Measurements from ENCODE around the gene ATP6V1B1. TPM values are rescaled to one million over a fixed set of nuclear protein-coding genes. Genes with fewer than 3 reads are reported as not detected.

Gene ATP6V1B1
- polyA plus RNA-seq, 1 donor (not counting 4 experiments of a cell fraction or from before 2014, with no cell fraction given), result not detected

DNA sequence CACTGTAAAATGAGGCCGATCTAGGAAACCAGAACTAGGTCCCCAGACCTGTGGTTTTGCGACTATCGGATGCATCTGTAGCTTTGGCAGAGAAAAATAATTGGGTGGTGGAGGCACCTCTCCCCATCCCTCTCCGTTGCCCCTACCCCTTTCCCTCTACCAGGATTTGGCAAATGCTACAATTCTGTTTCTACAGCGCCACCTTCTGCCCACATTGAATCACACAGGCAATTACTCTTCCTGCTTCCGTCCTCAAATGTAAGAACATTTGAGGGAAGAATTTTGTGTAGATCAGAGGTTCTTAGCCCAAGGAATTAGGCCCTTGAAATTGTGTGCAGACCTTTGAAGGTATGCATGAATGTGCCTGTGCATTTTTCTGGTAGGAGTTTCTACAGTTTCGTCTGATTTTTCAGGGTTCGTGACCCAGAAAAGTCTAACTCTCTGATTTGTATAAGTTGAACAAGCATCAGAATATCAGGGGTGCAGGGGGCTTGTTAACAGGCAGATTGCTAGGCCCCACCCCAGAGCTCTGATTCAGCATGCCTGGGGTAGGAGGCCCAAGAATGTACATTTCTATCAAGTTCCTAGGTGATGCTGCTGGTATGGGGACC, 11.2 kb downstream of the ATP6V1B1 start:
- Histone ChIP-seq H2AFZ (ENCODE audit: control insufficient read depth, low read length) (no peak overlapping the region), H3K27ac (ENCODE audit: control insufficient read depth, insufficient read depth, low read length) (no peak overlapping the region), H3K4me2 (ENCODE audit: control insufficient read depth, extremely low read depth, insufficient read depth, low read depth, low read length) (no peak overlapping the region), H3K4me3 (ENCODE audit: control insufficient read depth in 2 of 3, extremely low read depth in 1 of 3, insufficient read depth in 2 of 3, low read depth in 1 of 3, low read length in 3 of 3) (no peak overlapping the region), H4K20me1 (ENCODE audit: control insufficient read depth, extremely low read depth, insufficient read depth, low read length) (no peaks in the 10 kb centered on the region), H3K9me1 (ENCODE audit: control insufficient read depth, extremely low read depth, insufficient read depth, low read length) (no peaks in the 10 kb centered on the region), H3K9me3 (ENCODE audit: control insufficient read depth, low read depth, low read length) (no peaks in the 10 kb centered on the region), H3K27me3 (ENCODE audit: control insufficient read depth, extremely low read depth, insufficient read depth, low read length) (peaks cover 8% of the 10 kb centered on the region), H3K79me2 (ENCODE audit: control insufficient read depth, insufficient read depth, low read length) (no peaks in the 10 kb centered on the region), H3K4me1 (ENCODE audit: control insufficient read depth, extremely low read depth, insufficient read depth, low read length) (peaks cover 15% of the 10 kb centered on the region), H3K36me3 (ENCODE audit: control insufficient read depth in 2 of 2, extremely low read depth in 1 of 2, insufficient read depth in 2 of 2, low read length in 2 of 2) (no peaks in the 10 kb centered on the region), H3K9ac (ENCODE audit: control insufficient read depth, extremely low read depth, insufficient read depth, low read length) (no peak overlapping the region)
- peak; percentile 71 for FAIRE-seq
- dilution Hi-C loops (cut with MboI; ENCODE audit: extremely low pct_ligation_motif_present, low sequenced_read_pairs), result no loop called here
- TF ChIP-seq, protein P1, sequence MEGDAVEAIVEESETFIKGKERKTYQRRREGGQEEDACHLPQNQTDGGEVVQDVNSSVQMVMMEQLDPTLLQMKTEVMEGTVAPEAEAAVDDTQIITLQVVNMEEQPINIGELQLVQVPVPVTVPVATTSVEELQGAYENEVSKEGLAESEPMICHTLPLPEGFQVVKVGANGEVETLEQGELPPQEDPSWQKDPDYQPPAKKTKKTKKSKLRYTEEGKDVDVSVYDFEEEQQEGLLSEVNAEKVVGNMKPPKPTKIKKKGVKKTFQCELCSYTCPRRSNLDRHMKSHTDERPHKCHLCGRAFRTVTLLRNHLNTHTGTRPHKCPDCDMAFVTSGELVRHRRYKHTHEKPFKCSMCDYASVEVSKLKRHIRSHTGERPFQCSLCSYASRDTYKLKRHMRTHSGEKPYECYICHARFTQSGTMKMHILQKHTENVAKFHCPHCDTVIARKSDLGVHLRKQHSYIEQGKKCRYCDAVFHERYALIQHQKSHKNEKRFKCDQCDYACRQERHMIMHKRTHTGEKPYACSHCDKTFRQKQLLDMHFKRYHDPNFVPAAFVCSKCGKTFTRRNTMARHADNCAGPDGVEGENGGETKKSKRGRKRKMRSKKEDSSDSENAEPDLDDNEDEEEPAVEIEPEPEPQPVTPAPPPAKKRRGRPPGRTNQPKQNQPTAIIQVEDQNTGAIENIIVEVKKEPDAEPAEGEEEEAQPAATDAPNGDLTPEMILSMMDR (optimal IDR thresholded peaks at IDR 0.05 in 1 of 3, IDR thresholded peaks at IDR 0.05 in 1 of 3, conservative IDR thresholded peaks at IDR 0.05 in 1 of 3; ENCODE audit: extremely low read depth in 1 of 3, insufficient read depth in 2 of 3, low read length in 3 of 3), result peak; percentile 75 to 86 (median 80)
- no peak for TF ChIP-seq EZH2 (IDR thresholded peaks at IDR 0.05; ENCODE audit: low read length)
- no peak for DNase-seq (ENCODE audit: low read depth, low spot score)

DNA sequence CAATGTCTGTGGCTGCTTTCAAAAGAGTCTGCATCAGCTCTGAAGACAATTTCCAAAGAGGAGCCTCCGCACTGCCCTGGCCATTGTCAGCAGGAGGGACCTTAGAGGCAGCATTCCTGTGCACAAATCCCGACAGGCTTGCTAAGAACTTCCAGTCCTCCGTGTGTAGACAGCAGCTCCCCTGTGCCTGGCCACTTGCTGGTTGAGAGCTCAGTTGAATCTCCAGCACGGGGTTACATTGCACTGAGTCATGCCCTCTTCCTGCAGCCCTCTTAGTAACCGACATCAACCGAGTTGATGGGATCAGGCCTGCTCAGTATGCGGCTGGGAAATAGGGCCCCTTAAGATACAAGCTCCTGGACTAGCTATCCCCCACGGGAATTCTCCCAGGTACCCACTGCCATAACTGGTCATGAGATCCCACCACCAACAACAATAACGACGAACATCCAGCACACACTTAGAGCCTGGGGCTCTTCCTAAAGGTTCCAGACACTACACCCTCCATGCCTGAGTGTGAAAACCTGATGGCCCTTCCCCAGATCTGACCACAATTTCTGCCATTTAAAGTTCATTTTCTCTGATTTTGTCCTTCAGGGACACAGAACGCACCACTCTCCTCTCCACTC, 12.0 kb downstream of the ATP6V1B1 start:
- Histone ChIP-seq H3K4me2 (ENCODE audit: control insufficient read depth, extremely low read depth, insufficient read depth, low read depth, low read length) (peak overlapping the region; percentile 74), H3K9me3 (ENCODE audit: control insufficient read depth, low read depth, low read length) (no peaks in the 10 kb centered on the region), H4K20me1 (ENCODE audit: control insufficient read depth, extremely low read depth, insufficient read depth, low read length) (no peaks in the 10 kb centered on the region), H2AFZ (ENCODE audit: control insufficient read depth, low read length) (peak overlapping the region; percentile 42), H3K4me1 (ENCODE audit: control insufficient read depth, extremely low read depth, insufficient read depth, low read length) (peaks cover 15% of the 10 kb centered on the region), H3K9ac (ENCODE audit: control insufficient read depth, extremely low read depth, insufficient read depth, low read length) (peak overlapping the region; percentile 39), H3K27me3 (ENCODE audit: control insufficient read depth, extremely low read depth, insufficient read depth, low read length) (peaks cover under 1% of the 10 kb centered on the region), H3K27ac (ENCODE audit: control insufficient read depth, insufficient read depth, low read length) (peak overlapping the region; percentile 17), H3K9me1 (ENCODE audit: control insufficient read depth, extremely low read depth, insufficient read depth, low read length) (no peaks in the 10 kb centered on the region), H3K4me3 (ENCODE audit: control insufficient read depth in 2 of 3, extremely low read depth in 1 of 3, insufficient read depth in 2 of 3, low read depth in 1 of 3, low read length in 3 of 3) (peak overlapping the region in 2 of 3 experiments; percentile 31 to 47), H3K79me2 (ENCODE audit: control insufficient read depth, insufficient read depth, low read length) (no peaks in the 10 kb centered on the region), H3K36me3 (ENCODE audit: control insufficient read depth in 2 of 2, extremely low read depth in 1 of 2, insufficient read depth in 2 of 2, low read length in 2 of 2) (no peaks in the 10 kb centered on the region)
- TF ChIP-seq EZH2 (IDR thresholded peaks at IDR 0.05; ENCODE audit: low read length), result no peak
- TF ChIP-seq, protein P1 (optimal IDR thresholded peaks at IDR 0.05 in 1 of 3, IDR thresholded peaks at IDR 0.05 in 1 of 3, conservative IDR thresholded peaks at IDR 0.05 in 1 of 3; ENCODE audit: extremely low read depth in 1 of 3, insufficient read depth in 2 of 3, low read length in 3 of 3), result no peak
- FAIRE-seq (no peak), DNase-seq (ENCODE audit: low read depth, low spot score) (no peak)
- dilution Hi-C loops (cut with MboI; ENCODE audit: extremely low pct_ligation_motif_present, low sequenced_read_pairs), result no loop called here

Measured in keratinocyte (primary cell).